CD4-positive, CD25-positive, alpha-beta regulatory T cell (primary cell): Measurements from ENCODE around the gene OGDH. TPM values are rescaled to one million over a fixed set of nuclear protein-coding genes. Genes with fewer than 3 reads are reported as not detected.
"Not testable (repeated sequence)": the region's sequence is repeated elsewhere in the genome, so short reads cannot be mapped to it uniquely, and the experiment has no call there.

Source experiments
- ATAC-seq, 2 donors: fragments of 150-1000 bp; cut with Tn5 transposase; one replicate each; pipeline ENCODE4 v1.10.0; 2021; ENCODE audit warnings: low read depth in 2 of 2, moderate number of reproducible peaks in 2 of 2, moderate library complexity in 1 of 2
- DNase-seq, 3 donors: peaks; one replicate each; pipeline versions ENCODE4 v3.0.0 to v3.0.0-alpha.2; 2012 to 2022; ENCODE audit warnings: mixed read lengths in 1 of 3
- H3K27ac ChIP-seq: one replicate; pipeline ENCODE4 v1.7.0; 2013; ENCODE audit warnings: mild to moderate bottlenecking, low read length; ENCODE audit not compliant: insufficient read depth, poor library complexity, severe bottlenecking
- H3K27me3 ChIP-seq: one replicate; pipeline ENCODE4 v1.7.0; 2013; ENCODE audit warnings: low read length; ENCODE audit not compliant: control insufficient read depth, insufficient read depth
- H3K36me3 ChIP-seq: one replicate; pipeline ENCODE4 v1.7.0; 2013; ENCODE audit warnings: mild to moderate bottlenecking, low read length, moderate library complexity; ENCODE audit not compliant: control insufficient read depth, insufficient read depth
- H3K4me1 ChIP-seq: 2 replicates; pipeline ENCODE4 v1.7.0; 2013; ENCODE audit warnings: mild to moderate bottlenecking, low read length; ENCODE audit not compliant: insufficient read depth, control insufficient read depth, poor library complexity, severe bottlenecking
- H3K4me3 ChIP-seq: one replicate; pipeline ENCODE4 v1.7.0; 2013; ENCODE audit warnings: low read depth, mild to moderate bottlenecking, low read length, moderate library complexity
- H3K9me3 ChIP-seq, 2 experiments: 1 replicate in 1 of 2; 2 replicates in 1 of 2; pipeline ENCODE4 v1.7.0; 2013; ENCODE audit warnings: low read length in 2 of 2, mild to moderate bottlenecking in 1 of 2, moderate library complexity in 1 of 2; ENCODE audit not compliant: control insufficient read depth in 2 of 2
- H3K27ac Mint-ChIP-seq, 3 donors: one replicate each; pipeline ENCODE4 v1.8.0; 2020 to 2022; ENCODE audit warnings: mild to moderate bottlenecking in 3 of 3, mixed read lengths in 3 of 3, moderate library complexity in 2 of 3
- H3K27me3 Mint-ChIP-seq: one replicate; pipeline ENCODE4 v1.8.0; 2022; ENCODE audit warnings: mild to moderate bottlenecking, mixed read lengths
- H3K36me3 Mint-ChIP-seq: one replicate; pipeline ENCODE4 v1.8.0; 2020; ENCODE audit warnings: mixed read lengths
- H3K4me1 Mint-ChIP-seq, 4 donors: one replicate each; pipeline ENCODE4 v1.8.0; 2020 to 2022; ENCODE audit warnings: mixed read lengths in 4 of 4, mild to moderate bottlenecking in 1 of 4
- H3K4me3 Mint-ChIP-seq, 4 donors: one replicate each; pipeline ENCODE4 v1.8.0; 2020 to 2022; ENCODE audit warnings: mild to moderate bottlenecking in 4 of 4, mixed read lengths in 4 of 4, moderate library complexity in 3 of 4
- H3K9me3 Mint-ChIP-seq, 7 donors: one replicate each; pipeline ENCODE4 v1.8.0; 2020 to 2022; ENCODE audit warnings: mixed read lengths in 7 of 7, mild to moderate bottlenecking in 3 of 7, moderate library complexity in 2 of 7
- polyA plus RNA-seq, 4 donors: library from polyadenylated mRNA; unstranded; fragments of 300-500 nt; fragmentation: Illumina TruSeq; gene quantifications; one replicate each; pipeline ENCODE4 v1.2.3, GENCODE V29; 2021
- total RNA-seq: library from RNA; stranded (reverse); gene quantifications from one replicate; pipeline ENCODE4 v1.2.3, GENCODE V29; 2022

The OGDH gene
- total and polyA plus RNA-seq, 5 donors from 2014 or later: 56.4 to 157 (median 88.0) TPM

DNA sequence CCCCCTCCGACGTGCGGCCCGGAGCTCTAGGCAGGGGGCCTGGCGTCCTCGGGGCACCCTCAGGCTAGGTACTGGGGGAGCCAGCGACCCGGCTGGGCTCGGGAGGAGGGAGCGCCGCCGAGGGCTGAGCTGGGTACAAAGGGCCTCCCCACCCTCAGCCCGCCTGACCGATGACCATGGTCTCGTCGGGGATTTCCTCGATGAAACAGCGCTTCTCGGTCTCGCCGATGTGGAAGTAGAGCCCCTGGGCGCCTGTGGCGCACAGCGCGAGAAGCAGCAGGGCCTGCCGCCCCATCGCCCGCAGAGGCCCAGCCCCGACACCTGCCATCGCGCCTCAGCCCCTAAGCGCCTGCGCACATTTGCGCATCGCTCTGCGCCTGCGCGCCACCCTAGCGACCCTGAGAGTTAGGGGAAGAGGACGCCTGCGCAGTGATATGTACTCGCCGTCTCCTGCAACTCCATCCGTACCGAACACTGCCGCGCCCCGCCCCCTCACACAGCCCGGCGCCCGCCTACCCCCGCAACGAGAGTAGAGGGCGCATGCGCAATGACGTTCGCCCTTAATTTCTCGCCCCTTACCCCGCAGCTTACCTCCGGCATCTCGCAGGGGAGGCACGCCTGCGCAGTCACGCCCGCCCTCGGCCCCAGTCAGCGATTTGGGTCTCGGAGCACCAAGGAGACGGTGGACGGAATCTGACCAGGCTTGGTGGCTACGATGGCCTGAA is 24.4 kb upstream of the OGDH start, which contains the start of gene TMED4:
TMED4 (minus strand) TSS at position 353 of the 725 bp plus-strand sequence; CDS start at position 328, 25 bp downstream.
- Mint-ChIP-seq H3K9me3 (no peaks in the 10 kb centered on the region), H3K27ac (peak within 1 kb of the TSS; percentile 98 to 99 (median 99)), H3K4me1 (peaks cover 4 to 49% (median 26%) of the 10 kb centered on the region in 4 donors), H3K4me3 (peak within 1 kb of the TSS; percentile 93 to 97 (median 94)), H3K27me3 (peaks cover 6% of the 10 kb centered on the region), H3K36me3 (peaks cover 17% of the 10 kb centered on the region)
- Histone ChIP-seq H3K36me3 (peaks cover 22% of the 10 kb centered on the region), H3K27me3 (no peaks in the 10 kb centered on the region), H3K4me3 (peak within 1 kb of the TSS; percentile 87), H3K9me3 (no peaks in the 10 kb centered on the region), H3K27ac (peak within 1 kb of the TSS; percentile 96), H3K4me1 (peaks cover 24% of the 10 kb centered on the region)
- DNase-seq (peak; percentile 99 to 100 (median 100)), ATAC-seq (peak; percentile 88 to 89)

GRCh38 chr7:44583146-44583865 is 23.1 kb upstream of the OGDH start:
- Histone ChIP-seq H3K27ac (peak overlapping the region; percentile 96), H3K27me3 (no peaks in the 10 kb centered on the region), H3K9me3 (no peaks in the 10 kb centered on the region), H3K36me3 (peaks cover 17% of the 10 kb centered on the region), H3K4me1 (peaks cover 24% of the 10 kb centered on the region), H3K4me3 (peak overlapping the region; percentile 87)
- ATAC-seq (no peak), DNase-seq (no peak)
- Mint-ChIP-seq H3K4me3 (peak overlapping the region; percentile 93 to 97 (median 94)), H3K36me3 (peaks cover 17% of the 10 kb centered on the region), H3K27ac (peak overlapping the region; percentile 98 to 99 (median 99)), H3K9me3 (no peaks in the 10 kb centered on the region), H3K27me3 (peaks cover 9% of the 10 kb centered on the region), H3K4me1 (peaks cover 9 to 51% (median 34%) of the 10 kb centered on the region in 4 donors)

DNA sequence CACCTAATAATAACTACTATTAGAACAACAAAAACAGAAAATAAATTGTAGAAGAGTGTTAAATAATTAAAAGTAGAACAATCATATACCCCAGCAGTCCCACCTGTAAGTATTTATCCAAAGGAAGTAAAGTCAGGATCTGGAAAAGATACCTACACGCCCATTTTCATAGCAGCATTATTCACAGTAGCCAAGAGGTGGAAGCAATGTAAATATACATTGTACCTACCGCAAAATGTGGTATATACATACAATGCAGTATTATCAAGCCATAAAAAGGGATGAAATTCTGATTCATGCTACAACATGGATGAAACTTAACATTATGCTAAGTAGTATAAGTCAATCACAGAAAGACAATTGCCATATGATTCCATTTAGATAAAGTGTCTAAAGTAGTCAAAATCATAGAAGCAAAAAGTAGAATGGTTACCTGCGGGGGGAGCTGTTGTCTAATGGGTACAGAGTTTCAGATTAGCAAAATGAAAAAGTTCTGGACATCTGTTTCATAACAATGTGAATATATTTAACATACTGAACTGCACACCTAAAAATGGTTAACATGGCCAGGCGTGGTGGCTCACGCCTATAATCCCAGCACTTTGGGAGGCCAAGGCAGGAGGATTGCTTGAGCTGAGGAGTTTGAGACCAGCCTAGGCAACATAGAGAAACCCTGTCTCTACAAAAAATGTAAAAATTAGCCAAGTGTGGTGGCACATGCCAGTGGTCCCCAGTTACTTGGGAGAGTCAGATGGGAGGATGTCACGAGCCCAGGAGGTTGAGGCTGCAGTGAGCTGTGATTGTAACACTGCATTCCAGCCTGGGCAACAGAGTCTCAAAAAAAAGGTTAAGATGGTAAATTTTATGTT is 18.4 kb upstream of the OGDH start:
- Mint-ChIP-seq H3K36me3 (no peaks in the 10 kb centered on the region), H3K9me3 (peaks cover 0 to 2% (median 0%) of the 10 kb centered on the region in 7 donors), H3K27ac (peak overlapping the region in 2 of 3 donors; percentile 55 to 62), H3K27me3 (peaks cover 4% of the 10 kb centered on the region), H3K4me3 (peak overlapping the region in 1 of 4 donors; percentile 64), H3K4me1 (peaks cover 6 to 10% (median 9%) of the 10 kb centered on the region in 4 donors)
- DNase-seq (peak; percentile 41 to 85 (median 75)), ATAC-seq (peak; percentile 67 to 81)
- no peaks in the 10 kb centered on the region for H3K9me3 ChIP-seq
- peaks cover under 1% of the 10 kb centered on the region for H3K4me1 ChIP-seq
- H3K27ac ChIP-seq: no peak overlapping the region
- H3K27me3 ChIP-seq: no peaks in the 10 kb centered on the region
- no peaks in the 10 kb centered on the region for H3K36me3 ChIP-seq
- no peak overlapping the region for H3K4me3 ChIP-seq

GRCh38 chr7:44590910-44591309 is 15.5 kb upstream of the OGDH start:
- Mint-ChIP-seq H3K27ac (no peak overlapping the region), H3K27me3 (peaks cover 8% of the 10 kb centered on the region), H3K36me3 (no peaks in the 10 kb centered on the region), H3K4me3 (no peak overlapping the region), H3K9me3 (peaks cover 0 to 2% (median 0%) of the 10 kb centered on the region in 7 donors), H3K4me1 (peaks cover 6 to 10% (median 7%) of the 10 kb centered on the region in 4 donors)
- Histone ChIP-seq H3K9me3 (no peaks in the 10 kb centered on the region), H3K4me1 (no peaks in the 10 kb centered on the region), H3K27me3 (no peaks in the 10 kb centered on the region), H3K4me3 (no peak overlapping the region), H3K36me3 (no peaks in the 10 kb centered on the region), H3K27ac (no peak overlapping the region)
- DNase-seq: no peak
- ATAC-seq: no peak

DNA sequence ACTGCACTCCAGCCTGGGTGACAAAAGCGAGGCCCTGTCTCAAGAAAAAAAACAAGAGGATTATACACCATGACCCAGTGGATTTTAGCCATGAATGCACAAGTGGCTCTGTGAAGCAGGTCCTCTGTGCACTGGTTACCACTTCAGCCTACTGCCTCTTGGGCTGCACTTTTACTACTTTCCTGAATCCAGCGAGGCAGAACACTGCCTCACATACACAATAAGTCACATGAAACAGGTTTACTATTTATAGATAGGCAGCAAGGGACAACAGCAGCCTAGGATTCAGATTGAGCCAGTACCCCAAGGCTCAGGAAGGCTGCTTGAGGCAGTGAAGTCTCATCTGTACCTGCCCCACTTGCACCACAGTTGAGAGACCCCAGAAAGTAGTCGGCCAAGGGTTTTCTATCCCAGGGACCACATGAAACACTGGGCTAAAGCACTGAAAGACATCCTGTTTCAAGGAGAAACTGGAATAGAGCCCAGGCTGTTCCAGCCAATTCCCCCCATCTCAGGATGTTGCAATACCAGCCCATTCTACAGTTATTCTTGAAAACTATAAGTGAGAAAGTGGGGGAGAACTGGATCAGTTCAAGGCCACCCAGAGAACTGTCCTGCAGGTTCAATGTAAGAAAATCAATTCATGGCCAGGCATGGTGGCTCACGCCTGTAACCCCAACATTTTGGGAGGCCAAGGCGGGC is 10.3 kb upstream of the OGDH start:
- Mint-ChIP-seq H3K27ac (no peak overlapping the region), H3K4me3 (no peak overlapping the region), H3K27me3 (peaks cover 16% of the 10 kb centered on the region), H3K36me3 (no peaks in the 10 kb centered on the region), H3K4me1 (peaks cover 0 to 5% (median 0%) of the 10 kb centered on the region in 4 donors), H3K9me3 (peaks cover 0 to 2% (median 0%) of the 10 kb centered on the region in 7 donors)
- DNase-seq (no peak), ATAC-seq (no peak)
- Histone ChIP-seq H3K27me3 (no peaks in the 10 kb centered on the region), H3K4me1 (no peaks in the 10 kb centered on the region), H3K27ac (no peak overlapping the region), H3K4me3 (no peak overlapping the region), H3K9me3 (no peaks in the 10 kb centered on the region), H3K36me3 (no peaks in the 10 kb centered on the region)

- H3K9me3 Mint-ChIP-seq, H3K27ac Mint-ChIP-seq, H3K9me3 ChIP-seq, H3K4me1 Mint-ChIP-seq, H3K36me3 Mint-ChIP-seq, H3K4me3 ChIP-seq, H3K4me1 ChIP-seq, H3K4me3 Mint-ChIP-seq, H3K36me3 ChIP-seq, DNase-seq, H3K27me3 ChIP-seq, H3K27ac ChIP-seq, ATAC-seq: not testable (repeated sequence)
- H3K27me3 Mint-ChIP-seq: peaks cover 16% of the 10 kb centered on the region
Observed at GRCh38 chr7:44597181-44597580, 9.2 kb upstream of the OGDH start.

- Mint-ChIP-seq H3K4me1 (peaks cover 0 to 5% (median 3%) of the 10 kb centered on the region in 4 donors), H3K36me3 (no peaks in the 10 kb centered on the region), H3K9me3 (peaks cover 0 to 2% (median 0%) of the 10 kb centered on the region in 7 donors), H3K27me3 (peaks cover 11% of the 10 kb centered on the region), H3K4me3 (no peak overlapping the region), H3K27ac (no peak overlapping the region)
- no peak overlapping the region for H3K27ac ChIP-seq
- ATAC-seq: no peak
- no peaks in the 10 kb centered on the region for H3K4me1 ChIP-seq
- no peak for DNase-seq
- no peaks in the 10 kb centered on the region for H3K36me3 ChIP-seq
- no peak overlapping the region for H3K4me3 ChIP-seq
- H3K27me3 ChIP-seq: peaks cover 2% of the 10 kb centered on the region
- H3K9me3 ChIP-seq: no peaks in the 10 kb centered on the region
Observed at GRCh38 chr7:44599222-44599621, 7.2 kb upstream of the OGDH start.
